Skeletal muscle tissue (tissue), 5 donors: ENCODE data around the gene PRAC1. TPM values are rescaled to one million over a fixed set of nuclear protein-coding genes. Genes with fewer than 3 reads are reported as not detected.

ENCODE experiments used
- H3K27ac ChIP-seq: one replicate; pipeline ENCODE4 v1.7.0; 2013; ENCODE audit warnings: mild to moderate bottlenecking, low read depth, low read length, inconsistent platforms
- H3K27me3 ChIP-seq, 3 donors: one replicate each; pipeline ENCODE4 v1.7.0; 2013; ENCODE audit warnings: low read length in 3 of 3; ENCODE audit not compliant: control insufficient read depth in 3 of 3, insufficient read depth in 3 of 3
- H3K36me3 ChIP-seq, 3 donors: one replicate each; pipeline ENCODE4 v1.7.0; 2013; ENCODE audit warnings: low read length in 3 of 3; ENCODE audit not compliant: control insufficient read depth in 3 of 3, insufficient read depth in 3 of 3
- H3K4me1 ChIP-seq, 3 donors: one replicate each; pipeline ENCODE4 v1.7.0; 2013; ENCODE audit warnings: low read length in 3 of 3, mild to moderate bottlenecking in 3 of 3; ENCODE audit not compliant: control insufficient read depth in 3 of 3, insufficient read depth in 3 of 3
- H3K4me3 ChIP-seq, 3 donors: one replicate each; pipeline ENCODE4 v1.7.0; 2013; ENCODE audit warnings: low read length in 3 of 3
- H3K9ac ChIP-seq, 3 donors: one replicate each; pipeline ENCODE4 v1.7.0; 2013; ENCODE audit warnings: low read length in 3 of 3, mild to moderate bottlenecking in 3 of 3, moderate library complexity in 2 of 3, low read depth in 1 of 3
- H3K9me3 ChIP-seq, 3 donors: one replicate each; pipeline ENCODE4 v1.7.0; 2013; ENCODE audit warnings: low read length in 3 of 3; ENCODE audit not compliant: control insufficient read depth in 3 of 3
- small RNA-seq: library from RNA; depleted of rRNA; stranded (forward); fragments of <200 nt; gene quantifications from one replicate; pipeline ENCODE3, GENCODE V24; 2014
- total RNA-seq: library from RNA; depleted of rRNA; stranded (reverse); fragments of >200 nt; gene quantifications from one replicate; pipeline ENCODE4 v1.2.3, GENCODE V29; 2014
- donor health status: Osteomylitis.

The PRAC1 gene
- total RNA-seq, 1 donor from 2014 or later = not detected

DNA sequence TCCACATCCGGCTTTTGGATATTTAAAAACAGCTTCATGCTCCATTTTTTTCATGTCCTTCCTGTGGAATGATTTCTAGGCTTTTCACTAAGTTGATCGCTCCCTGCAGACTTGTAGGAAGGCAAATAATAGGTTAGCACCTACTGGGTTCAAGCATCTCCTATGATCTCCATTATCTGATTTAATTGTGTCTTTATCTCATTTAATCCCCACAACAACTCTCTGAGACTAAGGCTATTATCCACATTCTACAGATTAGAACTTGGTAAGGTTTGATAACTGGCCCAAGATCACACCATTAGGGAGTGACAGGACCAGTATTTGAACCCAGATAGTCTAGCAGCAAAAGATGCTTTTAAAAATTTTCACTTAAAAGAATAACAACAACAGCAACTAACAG lies 50.0 kb downstream of the PRAC1 start:
- Histone ChIP-seq H3K4me1 (peaks cover 0 to 3% (median 0%) of the 10 kb centered on the region in 3 donors), H3K36me3 (no peaks in the 10 kb centered on the region), H3K4me3 (no peak overlapping the region), H3K9me3 (no peaks in the 10 kb centered on the region), H3K9ac (no peak overlapping the region), H3K27me3 (peaks cover 7 to 21% (median 20%) of the 10 kb centered on the region in 3 donors), H3K27ac (no peak overlapping the region)

Small RNA genes lying within 50 kb of the gene (small RNA-seq; reads per million reads assigned to genes)
- not detected for gene AC091179.2
- gene COX6B1P2 = not detected
- gene MIR3185 = not detected
- not detected for gene RF02132
- not detected for gene RF02133
- not detected for gene RN7SL125P

Other genes with a start within 250 kb of the PRAC1 start
- not detected for gene HOXB1, start 191.5 kb downstream of the PRAC1 start, total RNA-seq
- 3.1 TPM for gene HOXB2, start 177.4 kb downstream of the PRAC1 start, total RNA-seq
- gene HOXB4, start 144.2 kb downstream of the PRAC1 start, total RNA-seq = 1.0 TPM
- 4.2 TPM for gene HOXB3, start 132.3 kb downstream of the PRAC1 start, total RNA-seq
- gene HOXB5, start 128.7 kb downstream of the PRAC1 start, total RNA-seq = not detected
- gene HOXB6, start 117.5 kb downstream of the PRAC1 start, total RNA-seq = not detected
- gene HOXB7, start 111.5 kb downstream of the PRAC1 start, total RNA-seq = 1.0 TPM
- not detected for gene HOXB8, start 107.2 kb downstream of the PRAC1 start, total RNA-seq
- not detected for gene HOXB9, start 96.2 kb downstream of the PRAC1 start, total RNA-seq
- gene PRAC2, start 667 bp upstream of the PRAC1 start, total RNA-seq = not detected
- not detected for gene HOXB13, start 6.2 kb upstream of the PRAC1 start, total RNA-seq
- not detected for gene TTLL6, start 94.7 kb upstream of the PRAC1 start, total RNA-seq
- gene CALCOCO2, start 108.5 kb upstream of the PRAC1 start, total RNA-seq = 29.2 TPM
- 42.8 TPM for gene ATP5MC1, start 170.3 kb upstream of the PRAC1 start, total RNA-seq
- 29.2 TPM for gene UBE2Z, start 185.9 kb upstream of the PRAC1 start, total RNA-seq
- 47.5 TPM for gene SNF8, start 222.3 kb upstream of the PRAC1 start, total RNA-seq
- gene GIP, start 246.1 kb upstream of the PRAC1 start, total RNA-seq = not detected